Fibroblast of skin of abdomen (primary cell): Measurements from ENCODE around the gene NKX3-2.

Source experiments
- DNase-seq: peaks from one replicate; pipeline ENCODE4 v3.0.0-alpha.2; 2013

NKX3-2 gene

GRCh38 chr4:13544606-13545393 is 492 bp upstream of the NKX3-2 start:
- DNase-seq: peak; percentile 66

- DNase-seq: no peak
Measured at GRCh38 chr4:13543032-13543838, 1.1 kb downstream of the NKX3-2 start.

GRCh38 chr4:13542577-13543031 is 1.7 kb downstream of the NKX3-2 start:
- DNase-seq: no peak

GRCh38 chr4:13541720-13542576 is 2.4 kb downstream of the NKX3-2 start:
- DNase-seq: no peak

GRCh38 chr4:13541176-13541604 is 3.1 kb downstream of the NKX3-2 start:
- no peak for DNase-seq

GRCh38 chr4:13540446-13541175 is 3.7 kb downstream of the NKX3-2 start:
- DNase-seq: no peak

GRCh38 chr4:13539619-13540445 is 4.5 kb downstream of the NKX3-2 start:
- no peak for DNase-seq

GRCh38 chr4:13539047-13539618 is 5.2 kb downstream of the NKX3-2 start:
- DNase-seq: no peak

GRCh38 chr4:13538427-13538973 is 5.8 kb downstream of the NKX3-2 start:
- no peak for DNase-seq

- DNase-seq: no peak
Measured at GRCh38 chr4:13537832-13538177, 6.5 kb downstream of the NKX3-2 start.

- no peak for DNase-seq
Measured at GRCh38 chr4:13537011-13537831, 7.1 kb downstream of the NKX3-2 start.

- DNase-seq: no peak
Measured at GRCh38 chr4:13536607-13537006, 7.7 kb downstream of the NKX3-2 start.

- no peak for DNase-seq
Measured at GRCh38 chr4:13535708-13536361, 8.5 kb downstream of the NKX3-2 start.

- no peak for DNase-seq
Measured at GRCh38 chr4:13535118-13535517, 9.2 kb downstream of the NKX3-2 start.

GRCh38 chr4:13534344-13535063 is 9.8 kb downstream of the NKX3-2 start:
- no peak for DNase-seq

- DNase-seq: no peak
Measured at GRCh38 chr4:13533670-13534343, 10.5 kb downstream of the NKX3-2 start.

GRCh38 chr4:13531625-13531998 is 12.7 kb downstream of the NKX3-2 start:
- no peak for DNase-seq
